HCT116 (cell line): Measurements from ENCODE around the gene TIAM1.

Experiments used
- CBX3 ChIP-seq: IDR thresholded peaks from 2 replicates; pipeline ENCODE4 v1.6.1; 2012; ENCODE audit warnings: low read depth
- POLR2A ChIP-seq: IDR thresholded peaks from 2 replicates; pipeline ENCODE4 v1.7.0; 2011; ENCODE audit warnings: borderline replicate concordance; ENCODE audit not compliant: insufficient read depth, insufficient read length; ENCODE audit errors: extremely low read depth
- SIN3A ChIP-seq: IDR thresholded peaks from 2 replicates; pipeline ENCODE4 v1.6.1; 2012; ENCODE audit warnings: low read depth
- TF ChIP-seq, protein P1 (sequence below): IDR thresholded peaks from 2 replicates; pipeline ENCODE4 v1.6.1; 2012
- TF ChIP-seq, protein P2 (sequence below), 3 experiments: fragments of 200-600 bp in 1 of 3; sonication (generic) in 1 of 3; IDR thresholded peaks in 2 of 3; conservative IDR thresholded peaks in 1 of 3; 2 replicates each; pipeline ENCODE4 v1.5.1; 2012 to 2017; ENCODE audit warnings: low read depth in 2 of 3, low read length in 2 of 3, antibody characterized with exemption in 1 of 3, borderline replicate concordance in 1 of 3, control low read depth in 1 of 3, mild to moderate bottlenecking in 1 of 3, mixed read lengths in 1 of 3, mixed run types in 1 of 3, moderate library complexity in 1 of 3; ENCODE audit not compliant: insufficient read depth in 1 of 3

DNA sequence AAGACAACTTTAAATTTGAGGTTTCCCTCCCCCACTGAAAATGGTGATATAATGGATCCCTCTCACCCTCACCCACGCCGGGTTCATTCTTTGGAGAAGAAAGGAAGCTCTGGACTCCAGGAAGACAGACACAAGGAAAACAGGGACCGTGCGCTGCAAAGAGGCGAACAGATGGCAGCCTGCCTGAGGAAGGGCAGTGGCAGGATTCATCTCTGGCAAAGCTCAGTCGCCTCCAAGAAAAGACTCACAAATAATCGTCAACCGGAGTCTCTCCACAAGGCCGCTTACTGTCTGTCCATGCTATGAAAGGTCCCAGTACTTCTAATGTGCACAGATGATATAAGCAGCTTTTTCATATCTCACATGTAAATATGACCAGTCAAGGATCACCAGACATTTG, 110.3 kb downstream of the TIAM1 start:
- TF ChIP-seq SIN3A (no peak), POLR2A (no peak), CBX3 (no peak)
- TF ChIP-seq, protein P1, sequence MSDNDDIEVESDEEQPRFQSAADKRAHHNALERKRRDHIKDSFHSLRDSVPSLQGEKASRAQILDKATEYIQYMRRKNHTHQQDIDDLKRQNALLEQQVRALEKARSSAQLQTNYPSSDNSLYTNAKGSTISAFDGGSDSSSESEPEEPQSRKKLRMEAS, result no peak
- TF ChIP-seq, protein P2, sequence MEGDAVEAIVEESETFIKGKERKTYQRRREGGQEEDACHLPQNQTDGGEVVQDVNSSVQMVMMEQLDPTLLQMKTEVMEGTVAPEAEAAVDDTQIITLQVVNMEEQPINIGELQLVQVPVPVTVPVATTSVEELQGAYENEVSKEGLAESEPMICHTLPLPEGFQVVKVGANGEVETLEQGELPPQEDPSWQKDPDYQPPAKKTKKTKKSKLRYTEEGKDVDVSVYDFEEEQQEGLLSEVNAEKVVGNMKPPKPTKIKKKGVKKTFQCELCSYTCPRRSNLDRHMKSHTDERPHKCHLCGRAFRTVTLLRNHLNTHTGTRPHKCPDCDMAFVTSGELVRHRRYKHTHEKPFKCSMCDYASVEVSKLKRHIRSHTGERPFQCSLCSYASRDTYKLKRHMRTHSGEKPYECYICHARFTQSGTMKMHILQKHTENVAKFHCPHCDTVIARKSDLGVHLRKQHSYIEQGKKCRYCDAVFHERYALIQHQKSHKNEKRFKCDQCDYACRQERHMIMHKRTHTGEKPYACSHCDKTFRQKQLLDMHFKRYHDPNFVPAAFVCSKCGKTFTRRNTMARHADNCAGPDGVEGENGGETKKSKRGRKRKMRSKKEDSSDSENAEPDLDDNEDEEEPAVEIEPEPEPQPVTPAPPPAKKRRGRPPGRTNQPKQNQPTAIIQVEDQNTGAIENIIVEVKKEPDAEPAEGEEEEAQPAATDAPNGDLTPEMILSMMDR (IDR thresholded peaks at IDR 0.05 in 2 of 3, conservative IDR thresholded peaks at IDR 0.05 in 1 of 3; ENCODE audit: borderline replicate concordance in 1 of 3, insufficient read depth in 1 of 3, low read depth in 2 of 3, low read length in 2 of 3), result no peak
